Sigmoid colon (tissue), 7 donors: ENCODE measurements around the gene DPP6. TPM values are rescaled to one million over a fixed set of nuclear protein-coding genes. Genes with fewer than 3 reads are reported as not detected.
A peak's percentile ranks its signal among the peaks of the same experiment; 100 is the strongest.

ENCODE experiments used
- DNase-seq: peaks from one replicate; pipeline ENCODE4 v3.0.0-alpha.2; 2019
- H3K27ac ChIP-seq, 4 donors: fragments of 200-600 bp; sonication (generic); one replicate each; pipeline ENCODE4 v1.5.1; 2016 to 2019; ENCODE audit warnings: mild to moderate bottlenecking in 1 of 4
- H3K27me3 ChIP-seq, 3 donors: fragments of 200-600 bp; sonication (generic); one replicate each; pipeline ENCODE4 v1.5.1; 2019; ENCODE audit warnings: mild to moderate bottlenecking in 1 of 3
- H3K36me3 ChIP-seq, 4 donors: fragments of 200-600 bp; sonication (generic); one replicate each; pipeline ENCODE4 v1.5.1; 2016 to 2019
- H3K4me1 ChIP-seq, 4 donors: fragments of 200-600 bp; sonication (generic); one replicate each; pipeline ENCODE4 v1.5.1; 2017 to 2019
- H3K4me3 ChIP-seq, 4 donors: fragments of 200-600 bp; sonication (generic); one replicate each; pipeline ENCODE4 v1.5.1; 2017 to 2019; ENCODE audit warnings: mild to moderate bottlenecking in 2 of 4, moderate library complexity in 1 of 4
- H3K9me3 ChIP-seq, 4 donors: fragments of 200-600 bp in 3 of 4; sonication (generic) in 3 of 4; one replicate each; pipeline versions ENCODE4 v1.5.1 to v1.6.1; 2013 to 2019
- EP300 ChIP-seq, 4 donors: sonication (generic); formaldehyde crosslinking; IDR thresholded peaks; one replicate each; pipeline ENCODE4 v1.6.1; 2017; ENCODE audit warnings: antibody characterized with exemption in 4 of 4
- POLR2A ChIP-seq, 2 donors: fragments of 450-650 bp; IDR thresholded peaks; one replicate each; pipeline ENCODE4 v1.6.1; 2016; ENCODE audit warnings: antibody characterized with exemption in 2 of 2, mild to moderate bottlenecking in 2 of 2, moderate library complexity in 2 of 2
- POLR2AphosphoS5 ChIP-seq, 4 donors: sonication (generic); formaldehyde crosslinking; IDR thresholded peaks; one replicate each; pipeline ENCODE4 v1.6.1; 2017; ENCODE audit warnings: antibody characterized with exemption in 4 of 4
- WGBS, 2 donors: extraction: QIAGEN DNeasy Blood & Tissue Kit; methylation state at CpG; one replicate each; pipeline ENCODE4 v1.1.7; 2013; 5-methylcytosine and 5-hydroxymethylcytosine counted together
- intact Hi-C: fragments of 100-400 bp; cut with DNase I; formaldehyde crosslinking; loops from one replicate; pipeline ENCODE4 v1.15.1; 2023
- polyA plus RNA-seq, 3 donors: library from polyadenylated mRNA; stranded (reverse); fragments of 200-250 nt; gene quantifications; one replicate each; pipeline ENCODE4 v1.2.3, GENCODE V29; 2013
- total RNA-seq, 4 donors: library from RNA; depleted of rRNA; stranded (reverse); fragments of >200 nt; gene quantifications; one replicate each; pipeline ENCODE4 v1.1.0, GENCODE V29; 2016
- TF ChIP-seq, protein P1 (sequence below), 4 experiments: fragments of 450-650 bp in 3 of 4; fragments of 200-600 bp in 1 of 4; IDR thresholded peaks; one replicate each; pipeline ENCODE4 v1.5.1; 2016 to 2019; ENCODE audit warnings: antibody characterized with exemption in 4 of 4, mild to moderate bottlenecking in 3 of 4, moderate library complexity in 2 of 4
- donor health status: healthy with polysubstance abuse.
- donor health status: Bipolar disorder and iron deficiency.
- donor health status: healthy.

Gene DPP6
- total and polyA plus RNA-seq, 7 donors = 1.2 to 53.2 (median 41.0) TPM; not detected in 1

DNA sequence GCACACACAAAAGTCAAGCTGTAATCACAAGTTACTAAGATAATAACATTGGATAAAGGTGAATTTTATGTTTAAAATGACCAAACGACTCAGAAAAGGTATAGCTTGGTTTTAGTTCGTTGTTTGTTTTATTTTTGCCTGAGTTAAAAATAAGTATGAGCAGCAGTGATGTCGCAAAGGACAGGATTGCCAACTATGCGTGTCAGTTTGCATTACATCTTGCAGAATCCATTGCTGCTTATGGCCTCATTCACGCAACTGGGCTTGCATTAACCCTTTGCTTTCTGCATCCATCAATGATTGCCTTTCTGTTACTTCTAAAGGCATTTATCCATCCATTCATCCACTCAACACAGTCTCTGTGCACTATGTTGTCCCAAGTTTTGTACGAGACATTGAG, 389.6 kb downstream of the DPP6 start:
- H3K27me3 ChIP-seq = no peaks in the 10 kb centered on the region
- no peak for DNase-seq
- no peaks in the 10 kb centered on the region for H3K9me3 ChIP-seq
- TF ChIP-seq POLR2AphosphoS5 (IDR thresholded peaks at IDR 0.05) (no peak), EP300 (IDR thresholded peaks at IDR 0.05) (no peak), POLR2A (IDR thresholded peaks at IDR 0.05) (no peak)
- TF ChIP-seq, protein P1, sequence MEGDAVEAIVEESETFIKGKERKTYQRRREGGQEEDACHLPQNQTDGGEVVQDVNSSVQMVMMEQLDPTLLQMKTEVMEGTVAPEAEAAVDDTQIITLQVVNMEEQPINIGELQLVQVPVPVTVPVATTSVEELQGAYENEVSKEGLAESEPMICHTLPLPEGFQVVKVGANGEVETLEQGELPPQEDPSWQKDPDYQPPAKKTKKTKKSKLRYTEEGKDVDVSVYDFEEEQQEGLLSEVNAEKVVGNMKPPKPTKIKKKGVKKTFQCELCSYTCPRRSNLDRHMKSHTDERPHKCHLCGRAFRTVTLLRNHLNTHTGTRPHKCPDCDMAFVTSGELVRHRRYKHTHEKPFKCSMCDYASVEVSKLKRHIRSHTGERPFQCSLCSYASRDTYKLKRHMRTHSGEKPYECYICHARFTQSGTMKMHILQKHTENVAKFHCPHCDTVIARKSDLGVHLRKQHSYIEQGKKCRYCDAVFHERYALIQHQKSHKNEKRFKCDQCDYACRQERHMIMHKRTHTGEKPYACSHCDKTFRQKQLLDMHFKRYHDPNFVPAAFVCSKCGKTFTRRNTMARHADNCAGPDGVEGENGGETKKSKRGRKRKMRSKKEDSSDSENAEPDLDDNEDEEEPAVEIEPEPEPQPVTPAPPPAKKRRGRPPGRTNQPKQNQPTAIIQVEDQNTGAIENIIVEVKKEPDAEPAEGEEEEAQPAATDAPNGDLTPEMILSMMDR (IDR thresholded peaks at IDR 0.05) = no peak
- 48 to 60% methylated on average over 6 of the region's 6 CpGs for WGBS, 2 donors
- intact Hi-C loops = no loop called here
- no peaks in the 10 kb centered on the region for H3K4me1 ChIP-seq
- no peak overlapping the region for H3K4me3 ChIP-seq
- no peaks in the 10 kb centered on the region for H3K36me3 ChIP-seq
- H3K27ac ChIP-seq = no peak overlapping the region

DNA sequence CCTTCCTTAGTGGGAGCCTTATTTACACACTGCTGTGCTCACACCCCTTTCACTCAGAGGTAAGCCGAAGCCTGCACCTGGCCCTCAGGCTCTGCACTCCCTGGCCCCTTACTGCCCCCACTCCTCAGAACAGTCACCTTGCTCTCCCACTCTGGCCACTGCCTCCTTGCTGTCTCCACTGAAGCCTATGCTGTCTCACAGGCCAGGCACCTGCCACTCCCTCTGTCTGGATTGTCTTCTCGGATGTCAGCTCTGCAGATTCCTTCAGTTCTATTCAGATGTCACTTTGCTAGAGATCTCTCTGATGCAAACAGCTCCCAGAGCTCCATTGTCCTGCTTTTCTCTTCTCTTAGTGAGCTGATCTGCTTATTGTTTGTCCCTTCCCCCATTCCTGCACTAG, 390.7 kb downstream of the DPP6 start:
- H3K27me3 ChIP-seq = no peaks in the 10 kb centered on the region
- no peak for TF ChIP-seq POLR2AphosphoS5 (IDR thresholded peaks at IDR 0.05)
- no peaks in the 10 kb centered on the region for H3K36me3 ChIP-seq
- no peaks in the 10 kb centered on the region for H3K9me3 ChIP-seq
- intact Hi-C loops = no loop called here
- no peak for DNase-seq
- no peaks in the 10 kb centered on the region for H3K4me1 ChIP-seq
- no peak overlapping the region for H3K4me3 ChIP-seq
- 48 to 50% methylated on average over 2 of the region's 2 CpGs for WGBS, 2 donors
- H3K27ac ChIP-seq = no peak overlapping the region

DNA sequence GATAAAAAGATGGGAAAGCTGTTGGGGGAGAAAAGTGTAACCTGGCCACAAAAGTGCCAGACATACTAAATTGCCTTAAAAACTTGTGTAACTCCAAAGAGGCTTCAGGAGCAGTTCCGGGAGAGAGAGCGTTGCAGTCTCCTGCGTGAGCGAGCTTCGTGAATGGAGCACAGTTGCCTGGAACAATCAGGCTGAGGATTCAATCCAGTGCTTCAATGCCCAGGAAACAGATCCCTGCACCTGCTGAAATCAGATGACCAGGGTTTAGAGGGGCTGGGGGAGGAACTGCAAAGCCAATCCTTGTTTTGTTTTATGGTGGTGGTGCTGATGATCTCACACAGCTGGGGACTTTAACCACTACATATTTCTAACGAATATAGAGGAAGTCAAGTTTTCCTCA, 398.3 kb downstream of the DPP6 start:
- no peaks in the 10 kb centered on the region for H3K9me3 ChIP-seq
- 71 to 73% methylated on average over 6 of the region's 6 CpGs for WGBS, 2 donors
- TF ChIP-seq, protein P1 (IDR thresholded peaks at IDR 0.05) = no peak
- TF ChIP-seq POLR2A (IDR thresholded peaks at IDR 0.05) = no peak
- TF ChIP-seq EP300 (IDR thresholded peaks at IDR 0.05) = no peak
- TF ChIP-seq POLR2AphosphoS5 (IDR thresholded peaks at IDR 0.05) = no peak
- H3K27me3 ChIP-seq = no peaks in the 10 kb centered on the region
- no peaks in the 10 kb centered on the region for H3K36me3 ChIP-seq
- peaks cover 0 to 3% (median 0%) of the 10 kb centered on the region in 4 donors for H3K4me1 ChIP-seq
- DNase-seq = no peak
- H3K27ac ChIP-seq = no peak overlapping the region
- intact Hi-C loops = no loop called here
- H3K4me3 ChIP-seq = no peak overlapping the region

DNA sequence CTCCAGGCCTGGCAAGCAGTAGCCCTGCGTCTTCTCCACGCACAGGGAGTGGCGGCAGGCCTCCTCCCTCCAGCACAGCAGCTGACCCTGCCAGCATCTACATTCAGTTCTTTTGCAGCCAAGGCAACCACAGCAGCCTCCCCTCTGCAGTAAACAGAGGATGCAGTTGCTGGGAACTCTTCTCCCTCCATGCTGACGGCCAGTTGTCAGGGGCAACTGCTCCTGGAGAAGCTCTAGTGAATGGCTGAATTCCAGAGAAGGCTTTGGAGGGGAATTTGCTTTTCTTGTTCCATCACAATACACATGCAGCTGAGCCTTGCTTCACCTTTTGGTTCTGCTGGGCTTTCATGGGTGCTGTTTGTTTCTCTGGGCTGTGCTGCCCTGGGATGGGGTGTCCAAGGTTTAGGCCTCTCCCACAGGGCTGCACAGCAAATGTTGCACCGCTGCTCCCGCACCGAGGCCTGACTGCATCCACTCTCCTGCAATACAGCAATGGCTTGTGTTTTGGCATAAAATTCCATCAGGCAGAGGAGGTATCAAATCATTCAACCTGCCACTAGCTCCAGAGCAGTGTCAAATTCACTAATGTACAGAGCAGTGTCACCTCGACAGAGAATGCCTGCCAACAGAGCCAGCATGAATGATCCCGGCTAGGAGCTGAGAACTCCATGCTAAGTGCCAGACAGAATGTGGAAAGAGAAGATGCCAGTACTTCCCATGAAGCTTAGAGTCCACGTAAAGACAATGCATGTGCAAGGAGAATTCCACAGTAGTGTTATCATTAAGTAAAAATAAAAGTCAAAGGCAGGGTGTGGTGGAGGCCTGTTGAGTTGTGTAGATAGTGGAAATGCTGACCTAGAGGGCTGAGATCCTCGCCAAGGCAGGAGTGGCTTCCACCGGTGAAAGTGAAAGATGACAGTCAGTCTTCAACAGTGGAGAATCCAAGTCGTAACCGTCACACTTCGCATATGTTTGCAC, 399.6 kb downstream of the DPP6 start:
- TF ChIP-seq POLR2AphosphoS5 (IDR thresholded peaks at IDR 0.05) (peak in 1 of 4 donors; percentile 24), EP300 (IDR thresholded peaks at IDR 0.05) (no peak)
- peaks cover 0 to 3% (median 0%) of the 10 kb centered on the region in 4 donors for H3K4me1 ChIP-seq
- no peak for DNase-seq
- WGBS, 2 donors = 84 to 87% methylated on average over 15 of the region's 15 CpGs
- intact Hi-C loops = no loop called here
- no peaks in the 10 kb centered on the region for H3K36me3 ChIP-seq
- H3K27ac ChIP-seq = peak overlapping the region in 1 of 4 donors; percentile 25
- H3K4me3 ChIP-seq = no peak overlapping the region
- no peaks in the 10 kb centered on the region for H3K27me3 ChIP-seq
- H3K9me3 ChIP-seq = peaks cover 0 to 2% (median 0%) of the 10 kb centered on the region in 4 donors

DNA sequence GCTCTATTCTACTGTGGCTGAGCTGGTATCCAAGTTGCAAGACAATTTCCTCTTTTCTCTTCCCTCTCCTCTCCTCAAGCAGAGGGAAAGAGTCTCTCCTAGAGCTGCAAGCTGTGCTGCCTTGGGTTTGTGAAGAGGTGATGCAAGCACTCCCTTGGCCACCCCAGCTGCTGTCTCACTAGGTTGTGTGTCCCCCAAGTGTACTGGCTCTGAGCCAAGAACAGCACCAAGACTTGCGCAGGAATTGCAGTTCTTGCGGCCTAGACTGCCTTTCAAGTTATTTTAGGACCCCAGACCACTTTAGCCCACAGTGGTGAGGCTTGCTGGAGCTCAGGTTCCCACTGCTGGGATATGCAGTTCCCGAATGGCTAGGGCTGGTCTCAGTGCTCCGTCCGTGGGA, 411.6 kb downstream of the DPP6 start:
- no peaks in the 10 kb centered on the region for H3K4me1 ChIP-seq
- intact Hi-C loops = no loop called here
- peaks cover 0 to 5% (median 2%) of the 10 kb centered on the region in 4 donors for H3K9me3 ChIP-seq
- TF ChIP-seq POLR2AphosphoS5 (IDR thresholded peaks at IDR 0.05) (no peak), POLR2A (IDR thresholded peaks at IDR 0.05) (no peak), EP300 (IDR thresholded peaks at IDR 0.05) (no peak)
- TF ChIP-seq, protein P1 (IDR thresholded peaks at IDR 0.05) = no peak
- H3K27me3 ChIP-seq = no peaks in the 10 kb centered on the region
- H3K4me3 ChIP-seq = no peak overlapping the region
- H3K36me3 ChIP-seq = no peaks in the 10 kb centered on the region
- WGBS, 2 donors = 92 to 93% methylated on average over 5 of the region's 5 CpGs
- DNase-seq = no peak
- no peak overlapping the region for H3K27ac ChIP-seq
